ENCODE data around the gene LIMS2.

Gene LIMS2

DNA sequence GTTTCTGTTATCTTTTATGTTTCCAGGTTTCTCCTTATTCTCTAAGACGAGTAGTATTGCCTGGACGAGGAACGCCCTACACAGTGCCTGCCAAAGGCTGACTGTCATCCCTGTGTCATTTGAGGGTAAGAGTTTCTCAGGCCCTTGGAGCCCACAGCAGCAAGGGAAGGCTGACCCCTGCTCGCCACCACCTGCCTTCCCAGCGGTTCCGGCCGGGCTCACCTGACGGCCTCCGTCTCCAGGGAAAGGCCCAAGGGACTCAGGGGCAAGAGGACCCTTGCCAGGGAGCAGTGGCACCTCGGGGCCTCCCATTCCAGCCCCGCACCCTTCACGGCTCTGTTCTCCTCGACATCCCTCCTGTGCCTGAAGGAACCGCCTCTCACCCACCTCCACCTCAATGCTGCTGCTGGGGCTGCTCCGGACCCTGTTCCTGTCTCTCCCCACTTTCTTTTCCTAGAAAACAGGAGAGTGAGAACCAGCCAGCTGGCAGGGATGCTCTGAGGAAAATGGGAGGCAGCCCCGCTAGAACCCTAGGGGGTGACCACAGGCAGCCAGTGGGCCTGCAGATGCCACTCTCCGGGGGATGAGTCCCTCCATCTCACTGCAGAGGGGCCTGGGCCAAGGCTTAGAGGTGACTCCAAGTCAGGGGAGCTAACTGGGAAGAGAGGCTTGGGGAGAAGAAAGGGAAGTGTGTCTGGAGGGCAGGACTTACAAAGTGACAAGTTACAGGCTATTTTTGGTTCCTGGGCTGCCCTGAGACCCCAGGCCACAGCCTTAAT, 1.9 kb downstream of the LIMS2 start:
- no peak overlapping the region for H3K4me3 ChIP-seq (ENCODE audit: low read depth, low read length)
- TF ChIP-seq, protein P1, sequence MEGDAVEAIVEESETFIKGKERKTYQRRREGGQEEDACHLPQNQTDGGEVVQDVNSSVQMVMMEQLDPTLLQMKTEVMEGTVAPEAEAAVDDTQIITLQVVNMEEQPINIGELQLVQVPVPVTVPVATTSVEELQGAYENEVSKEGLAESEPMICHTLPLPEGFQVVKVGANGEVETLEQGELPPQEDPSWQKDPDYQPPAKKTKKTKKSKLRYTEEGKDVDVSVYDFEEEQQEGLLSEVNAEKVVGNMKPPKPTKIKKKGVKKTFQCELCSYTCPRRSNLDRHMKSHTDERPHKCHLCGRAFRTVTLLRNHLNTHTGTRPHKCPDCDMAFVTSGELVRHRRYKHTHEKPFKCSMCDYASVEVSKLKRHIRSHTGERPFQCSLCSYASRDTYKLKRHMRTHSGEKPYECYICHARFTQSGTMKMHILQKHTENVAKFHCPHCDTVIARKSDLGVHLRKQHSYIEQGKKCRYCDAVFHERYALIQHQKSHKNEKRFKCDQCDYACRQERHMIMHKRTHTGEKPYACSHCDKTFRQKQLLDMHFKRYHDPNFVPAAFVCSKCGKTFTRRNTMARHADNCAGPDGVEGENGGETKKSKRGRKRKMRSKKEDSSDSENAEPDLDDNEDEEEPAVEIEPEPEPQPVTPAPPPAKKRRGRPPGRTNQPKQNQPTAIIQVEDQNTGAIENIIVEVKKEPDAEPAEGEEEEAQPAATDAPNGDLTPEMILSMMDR (IDR thresholded peaks at IDR 0.05; ENCODE audit: low read depth, low read length, missing control alignments): no peak
- no peak for DNase-seq (ENCODE audit: low read depth)

DNA sequence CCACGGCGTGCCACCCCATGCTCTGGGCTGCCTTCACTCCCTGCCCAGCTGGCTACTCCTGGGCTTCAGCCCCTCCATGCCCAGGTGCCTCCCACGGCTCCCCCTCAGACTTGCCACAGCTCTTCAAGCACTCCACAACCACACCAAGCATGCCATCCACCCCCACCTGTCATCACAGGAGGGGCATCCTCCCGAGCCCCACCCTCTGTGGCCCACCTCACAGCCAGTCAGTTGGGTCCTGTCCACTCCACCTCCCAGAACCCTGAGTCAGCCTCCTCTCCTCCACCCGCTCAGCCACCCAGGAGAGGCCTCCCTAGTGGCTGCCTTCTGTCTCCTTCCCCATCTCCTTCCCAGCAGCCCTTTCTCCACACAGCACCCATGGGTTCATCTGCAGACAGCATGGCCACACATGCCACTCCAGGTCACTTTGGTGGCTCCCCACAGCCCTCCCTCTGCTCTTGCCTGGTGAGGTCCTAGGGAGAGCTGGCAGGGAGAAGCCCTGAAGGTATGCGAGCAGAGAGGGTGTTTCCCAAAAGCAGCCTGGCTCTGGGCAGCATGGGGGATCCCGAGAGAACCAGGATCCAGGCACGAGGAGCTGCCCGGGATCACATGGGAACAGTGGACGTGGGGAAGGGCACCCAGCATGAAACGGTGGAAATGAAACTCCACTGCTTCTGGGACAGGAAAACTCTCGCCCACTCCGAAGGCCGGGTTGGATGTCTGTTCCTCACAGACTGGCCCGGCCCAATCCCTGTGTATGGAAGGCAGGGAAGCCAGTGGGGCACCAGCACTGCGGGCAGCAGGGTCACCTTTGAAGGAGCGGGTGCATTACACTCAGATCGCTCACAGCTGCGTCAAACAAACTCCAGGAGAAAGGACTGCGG, 2.7 kb downstream of the LIMS2 start:
- TF ChIP-seq, protein P1 (IDR thresholded peaks at IDR 0.05; ENCODE audit: low read depth, low read length, missing control alignments): no peak
- no peak overlapping the region for H3K4me3 ChIP-seq (ENCODE audit: low read depth, low read length)
- DNase-seq (ENCODE audit: low read depth): no peak

DNA sequence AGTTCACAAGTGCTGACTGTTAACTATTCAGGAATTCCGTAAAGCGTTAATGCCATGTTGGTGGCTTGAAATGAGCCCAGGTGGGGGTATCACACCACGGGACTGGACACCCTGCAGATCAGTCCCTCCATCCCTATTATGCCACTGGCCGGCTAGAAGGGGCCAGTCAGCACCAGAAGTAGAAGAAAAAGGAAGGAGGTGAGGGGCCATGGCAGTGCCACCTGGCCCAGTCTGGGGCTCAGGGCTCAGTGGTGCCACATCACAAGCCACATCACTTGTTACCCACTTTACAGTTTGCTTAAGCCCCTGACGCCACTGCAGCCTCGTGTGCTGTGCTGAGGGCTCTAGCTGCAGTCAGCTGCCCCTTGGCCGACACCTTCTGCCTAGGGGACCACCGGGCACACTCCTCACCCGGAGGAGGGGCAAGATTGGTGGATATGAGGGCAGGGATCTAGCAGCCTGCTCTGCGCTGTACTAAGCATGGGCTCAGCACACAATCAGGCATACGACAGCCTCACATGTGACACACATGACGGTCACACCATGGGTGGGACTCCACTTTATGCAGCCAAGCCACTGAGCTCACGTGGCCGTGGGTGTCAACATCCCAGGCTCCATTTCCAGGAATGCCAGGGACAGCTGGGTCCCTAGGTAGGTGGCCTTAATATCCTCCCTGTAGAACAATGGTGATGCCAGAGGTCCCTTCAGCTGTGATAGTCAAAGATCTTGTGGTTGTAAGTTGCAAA, 3.6 kb downstream of the LIMS2 start:
- DNase-seq (ENCODE audit: low read depth): no peak
- TF ChIP-seq, protein P1 (IDR thresholded peaks at IDR 0.05; ENCODE audit: low read depth, low read length, missing control alignments): no peak

DNA sequence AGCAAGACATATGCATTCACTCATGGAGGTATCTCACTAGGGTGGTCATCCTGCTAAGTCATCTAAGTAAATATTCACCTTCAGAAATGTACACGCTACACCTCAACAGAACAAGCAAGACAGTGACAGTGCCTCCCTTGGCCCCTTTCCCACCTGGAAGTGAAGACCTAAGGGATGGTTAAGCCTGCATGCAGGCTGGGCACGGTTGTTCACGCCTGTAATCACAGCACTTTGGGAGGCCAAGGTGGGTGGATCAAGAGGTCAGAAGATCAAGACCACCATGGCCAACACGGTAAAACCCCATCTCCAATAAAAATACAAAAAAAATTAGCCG, 4.4 kb downstream of the LIMS2 start:
- TF ChIP-seq, protein P1 (IDR thresholded peaks at IDR 0.05; ENCODE audit: low read depth, low read length, missing control alignments): no peak
- H3K4me3 ChIP-seq (ENCODE audit: low read depth, low read length): no peak overlapping the region
- DNase-seq (ENCODE audit: low read depth): no peak

More for the DNA sequence above, 3.6 kb downstream of the LIMS2 start:
- no peak overlapping the region for H3K4me3 ChIP-seq (ENCODE audit: low read depth, low read length)

DNA sequence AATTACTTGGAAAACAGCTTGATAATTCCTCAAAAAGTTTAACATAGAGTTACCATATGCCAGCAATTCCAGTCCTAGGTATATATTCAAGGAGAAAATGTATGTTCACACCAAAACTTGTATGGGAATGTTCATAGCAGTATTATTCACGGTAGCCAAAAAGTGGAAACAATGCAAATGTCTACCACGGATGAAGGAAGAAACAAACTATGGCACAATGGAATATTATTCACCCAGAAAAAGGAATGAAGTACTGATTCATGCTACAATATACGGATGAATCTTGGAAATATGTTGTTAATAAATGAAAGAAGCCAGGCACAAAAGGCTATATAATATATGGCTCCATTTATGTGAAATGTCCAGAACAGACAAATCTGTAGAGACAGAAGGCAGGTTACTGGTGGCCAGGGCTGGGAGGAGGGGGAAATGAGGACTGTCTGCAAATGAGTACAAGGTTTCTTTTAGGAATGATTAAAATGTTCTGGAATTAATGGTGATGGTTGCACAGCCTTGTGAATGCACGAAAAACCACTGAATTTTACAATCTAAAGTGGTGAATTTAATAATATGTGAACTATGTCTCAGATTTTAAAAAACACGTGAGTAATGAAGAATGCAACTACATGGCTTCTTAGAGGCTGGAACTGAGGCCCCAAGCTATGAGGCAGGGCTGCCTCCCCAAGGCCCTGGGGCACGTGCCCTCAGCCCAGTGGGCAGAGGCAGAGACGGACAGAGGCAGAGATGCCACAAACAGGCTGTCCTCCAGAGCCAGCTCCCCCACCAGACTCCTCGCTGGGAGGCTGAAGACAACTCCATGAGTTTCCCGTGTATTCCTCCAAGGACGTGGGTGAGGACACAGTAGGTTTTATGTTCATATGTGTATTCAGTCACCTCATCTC, 5.0 kb downstream of the LIMS2 start:
- H3K4me3 ChIP-seq (ENCODE audit: low read depth, low read length): no peak overlapping the region
- DNase-seq (ENCODE audit: low read depth): no peak
- TF ChIP-seq, protein P1 (IDR thresholded peaks at IDR 0.05; ENCODE audit: low read depth, low read length, missing control alignments): no peak

DNA sequence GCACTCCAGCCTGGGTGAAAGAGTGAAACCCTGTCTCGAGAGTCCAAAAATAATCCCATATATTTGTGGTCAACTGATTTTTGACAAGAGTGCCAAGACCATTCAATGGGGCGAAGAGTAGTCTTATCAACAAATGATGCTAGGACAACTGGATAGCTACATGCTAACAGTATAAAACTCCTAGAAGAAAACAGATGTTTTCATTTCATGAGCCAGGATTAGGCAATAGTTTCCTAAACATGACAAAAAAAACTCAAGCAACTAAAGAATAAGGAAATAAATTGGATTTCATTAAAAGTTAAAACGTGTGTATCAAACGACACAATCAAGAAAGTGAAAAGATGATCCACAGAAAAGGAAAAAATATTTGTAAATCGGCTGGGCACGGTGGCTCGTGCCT, 6.3 kb downstream of the LIMS2 start:
- no peak overlapping the region for H3K4me3 ChIP-seq (ENCODE audit: low read depth, low read length)
- no peak for DNase-seq (ENCODE audit: low read depth)
- TF ChIP-seq, protein P1 (IDR thresholded peaks at IDR 0.05; ENCODE audit: low read depth, low read length, missing control alignments): no peak
